Hypothalamus (tissue), 51 donors: Measurements from ENCODE around the gene AHDC1.
A peak's percentile ranks its signal among the peaks of the same experiment; 100 is the strongest.
"Not testable (repeated sequence)": the region's sequence is repeated elsewhere in the genome, so short reads cannot be mapped to it uniquely, and the experiment has no call there.

Experiments used
- DNase-seq, 51 donors: peaks; one replicate each; lab custom pipeline; 2025; lab: John Stamatoyannopoulos, UW

Gene AHDC1

GRCh38 chr1:27554293-27554692, 49.7 kb downstream of the AHDC1 start:
- DNase-seq, result no peak

DNA sequence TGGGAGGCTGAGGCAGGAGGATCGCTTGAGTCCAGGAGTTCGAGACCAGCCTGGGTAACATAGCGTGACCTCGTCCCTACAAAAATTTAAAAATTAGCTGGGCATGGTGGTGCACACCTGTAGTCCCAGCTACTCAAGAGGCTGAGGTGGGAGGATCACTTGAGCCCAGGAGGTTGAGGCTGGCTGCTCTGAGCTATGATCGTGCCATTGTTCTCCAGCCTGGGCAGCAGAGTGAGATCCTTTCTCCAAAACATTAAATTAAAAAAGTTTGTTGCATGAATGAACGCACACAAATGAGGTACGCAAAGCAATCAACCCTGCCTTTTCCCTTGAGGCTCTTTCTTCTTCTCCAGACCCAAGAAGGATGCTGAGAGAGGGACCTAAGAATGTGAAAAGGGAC, 50.1 kb downstream of the AHDC1 start:
- not testable (repeated sequence) for DNase-seq

DNA sequence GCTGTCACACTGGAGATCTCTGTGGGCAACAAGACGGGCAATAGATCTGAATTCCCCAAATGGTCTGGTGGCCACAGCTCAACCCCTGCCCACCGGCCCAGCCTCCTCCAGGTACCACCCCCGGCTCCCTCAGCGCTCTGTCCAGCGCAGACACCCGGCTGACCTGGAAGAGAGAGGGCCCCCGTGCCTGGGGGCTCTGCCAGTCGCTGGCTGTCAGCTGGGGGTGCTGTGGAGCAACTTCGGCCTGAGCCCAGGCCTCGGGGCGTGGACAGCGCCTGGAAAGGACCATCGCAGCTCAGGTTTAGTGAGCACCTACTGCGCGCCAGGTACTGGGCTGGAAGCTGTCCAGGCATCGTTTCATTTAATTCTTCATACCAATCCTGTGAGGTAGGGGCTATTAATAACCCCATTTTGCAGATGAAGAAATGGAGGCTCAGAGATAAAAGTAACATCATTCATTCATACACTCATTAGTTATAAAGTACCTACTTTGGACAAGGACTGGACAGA, 51.0 kb downstream of the AHDC1 start:
- DNase-seq, result no peak

DNA sequence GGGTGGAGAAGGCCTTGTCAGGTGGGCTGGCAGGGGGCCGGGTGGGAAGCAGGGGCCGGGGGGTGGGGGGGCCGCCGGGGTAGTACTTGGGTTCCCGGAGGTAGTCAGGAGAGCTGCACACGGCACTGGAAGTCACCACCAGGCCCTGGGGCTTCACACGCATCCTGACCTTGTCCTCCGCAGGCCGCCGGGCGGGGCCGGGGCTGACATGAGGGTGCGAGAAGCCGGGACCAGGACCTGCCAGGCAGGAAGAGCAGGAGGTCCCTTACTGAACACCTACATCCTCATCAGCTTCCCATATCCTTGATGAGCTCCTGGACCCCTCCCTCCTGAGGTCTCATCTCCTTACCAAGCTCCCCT, 52.0 kb downstream of the AHDC1 start:
- DNase-seq, result no peak

DNA sequence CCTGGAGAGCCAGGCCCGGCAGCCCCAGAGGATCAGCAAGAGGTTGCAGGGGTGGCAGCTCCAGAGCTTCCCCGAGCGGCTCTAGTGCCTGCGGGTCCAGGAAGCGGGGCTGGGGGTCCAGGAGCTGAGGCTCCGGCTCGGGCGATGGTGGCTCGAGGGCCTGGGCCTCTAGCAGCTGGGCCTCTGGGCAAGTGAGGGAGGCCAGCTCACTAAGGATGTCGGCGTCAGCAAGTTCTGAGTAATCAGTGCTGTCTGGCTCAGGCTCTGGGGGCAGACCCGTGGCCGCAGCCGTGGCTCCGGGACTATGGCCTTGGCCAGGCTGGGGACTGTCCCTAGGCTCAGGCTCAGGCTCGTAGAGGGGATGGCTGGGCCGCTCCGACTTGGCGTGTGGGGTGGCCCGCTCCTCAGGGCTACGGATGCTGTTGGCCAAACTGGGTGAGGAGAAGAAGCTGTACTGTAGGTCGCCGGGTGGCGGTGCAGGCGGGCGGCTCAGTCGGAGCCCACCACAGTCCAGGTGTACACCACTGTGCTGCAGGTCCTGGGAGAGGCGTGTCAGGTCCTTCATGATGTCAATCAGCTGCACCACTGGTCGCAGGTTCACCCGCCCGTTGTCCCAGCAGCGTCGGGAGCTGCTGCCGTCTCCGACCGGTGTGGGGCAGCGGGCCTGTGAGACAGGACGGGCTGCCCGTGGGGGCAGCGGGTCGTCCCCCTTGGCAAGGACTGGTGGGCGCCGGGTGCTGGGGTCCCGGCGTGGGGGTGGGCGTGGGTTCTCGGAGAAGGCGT, 52.6 kb downstream of the AHDC1 start:
- DNase-seq, result no peak

GRCh38 chr1:27550510-27551169, 53.3 kb downstream of the AHDC1 start:
- no peak for DNase-seq

GRCh38 chr1:27549807-27550408, 54.0 kb downstream of the AHDC1 start:
- no peak for DNase-seq

GRCh38 chr1:27548858-27549719, 54.9 kb downstream of the AHDC1 start:
- DNase-seq, result no peak

- no peak for DNase-seq
These were observed 55.6 kb downstream of the AHDC1 start for GRCh38 chr1:27548136-27548853.

GRCh38 chr1:27547220-27548116, 56.5 kb downstream of the AHDC1 start:
- no peak for DNase-seq

- DNase-seq, result no peak
These were observed 58.1 kb downstream of the AHDC1 start for GRCh38 chr1:27545876-27546275.

GRCh38 chr1:27545271-27545670, 58.7 kb downstream of the AHDC1 start:
- peak in 23 of 51 donors; percentile 9 to 64 (median 41) for DNase-seq

- DNase-seq, result no peak
These were observed 59.1 kb downstream of the AHDC1 start for GRCh38 chr1:27544834-27545233.

DNA sequence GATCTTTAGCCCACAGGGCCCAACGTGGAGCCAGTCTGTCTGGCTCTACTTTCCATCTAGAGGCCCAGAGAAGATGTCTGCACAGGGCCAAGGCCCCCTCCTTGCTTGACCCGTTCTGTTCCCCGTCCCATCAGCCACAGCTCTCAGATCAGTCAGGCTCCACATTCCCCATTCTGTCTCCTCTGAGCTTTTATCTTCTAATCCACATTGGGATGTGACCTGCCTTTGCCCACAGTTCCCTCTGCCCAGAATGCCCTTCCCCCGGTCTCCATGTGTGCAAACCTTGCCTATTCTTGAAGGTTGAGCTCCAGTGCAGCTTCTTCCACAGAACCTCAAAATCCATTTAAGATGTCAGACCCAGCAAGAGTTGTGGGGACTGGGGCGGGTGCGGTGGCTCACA, 60.7 kb downstream of the AHDC1 start:
- no peak for DNase-seq

- peak in 4 of 51 donors; percentile 16 to 46 (median 28) for DNase-seq
These were observed 61.3 kb downstream of the AHDC1 start for GRCh38 chr1:27542463-27543273.

DNA sequence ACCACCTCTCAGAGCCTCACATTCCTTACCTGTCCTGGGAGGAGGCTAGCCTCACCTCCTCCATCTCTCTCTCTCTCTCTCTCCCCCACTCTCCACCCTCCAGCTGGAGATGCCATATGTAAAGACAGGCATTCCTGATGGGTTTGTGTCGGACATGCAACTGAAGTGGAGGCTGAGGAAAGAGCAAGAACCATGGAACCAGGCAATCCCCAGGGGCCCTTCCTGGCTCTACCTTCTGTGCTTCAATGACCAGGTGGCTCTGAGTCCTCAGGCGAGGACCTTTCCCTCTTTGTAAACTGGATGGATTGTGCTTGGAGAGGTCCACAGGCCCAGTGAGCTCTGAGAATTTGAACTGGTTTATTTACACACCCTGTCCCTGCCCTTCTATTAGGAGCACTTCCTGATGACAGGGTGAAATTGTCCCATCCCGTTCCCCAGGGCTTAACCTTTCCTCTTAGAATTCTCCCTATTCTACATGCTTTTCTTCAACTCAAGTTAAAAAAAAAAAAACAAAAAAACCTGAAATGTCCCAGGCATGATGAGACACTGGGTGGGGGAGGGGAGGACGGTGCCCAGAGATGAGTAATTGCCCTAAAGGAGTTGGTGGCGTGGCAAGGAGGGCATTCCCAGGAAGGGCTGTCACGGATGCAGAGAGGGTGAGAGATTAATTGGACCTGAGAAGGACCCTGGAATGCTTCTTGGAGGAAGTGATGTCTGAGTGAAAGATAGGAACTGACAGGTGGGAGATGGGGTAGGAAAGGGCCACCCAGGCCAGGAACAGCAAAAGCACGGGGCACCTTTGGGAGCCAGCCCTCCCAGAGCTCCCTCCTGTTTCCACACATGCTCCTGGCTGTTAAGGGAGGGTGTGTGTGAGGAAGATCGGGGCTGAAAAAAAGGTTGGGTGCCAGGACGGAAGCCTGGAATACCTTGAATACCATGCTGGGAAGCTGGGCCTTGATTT, 63.8 kb downstream of the AHDC1 start:
- peak in 1 of 51 donors; percentile 33 for DNase-seq

GRCh38 chr1:27538793-27539192, 65.2 kb downstream of the AHDC1 start:
- DNase-seq, result no peak
